WTC11 (cell line): ENCODE results near the gene APOA1. TPM values are rescaled to one million over a fixed set of nuclear protein-coding genes. Genes with fewer than 3 reads are reported as not detected.

Experiments
- ATAC-seq: fragments of 200-7000 bp; cut with Tn5 transposase; 2 replicates; pipeline ENCODE4 v1.10.0; 2021; ENCODE audit warnings: mild to moderate bottlenecking, moderate library complexity
- CTCF ChIA-PET: fragments of 300-600 bp; sonication (Branson Sonifier 250); formaldehyde crosslinking; loops from one replicate; lab custom pipeline; 2021; ENCODE audit warnings: antibody characterized with exemption; lab: Charles Lee
- POLR2A ChIA-PET: fragments of 350-600 bp; sonication (Branson Sonifier 250); formaldehyde crosslinking; loops from one replicate; lab custom pipeline; 2021; ENCODE audit warnings: antibody characterized with exemption; lab: Charles Lee
- DNase-seq: peaks from one replicate; pipeline ENCODE4 v3.0.0; 2021; ENCODE audit warnings: low spot score
- H3K27ac Mint-ChIP-seq: 2 replicates; pipeline ENCODE4 v1.8.0; 2021; ENCODE audit warnings: mixed read lengths
- H3K27me3 Mint-ChIP-seq: 2 replicates; pipeline ENCODE4 v1.8.0; 2021; ENCODE audit warnings: low read depth, mild to moderate bottlenecking, moderate library complexity, mixed read lengths
- H3K36me3 Mint-ChIP-seq: 2 replicates; pipeline ENCODE4 v1.8.0; 2021; ENCODE audit warnings: mixed read lengths
- H3K4me1 Mint-ChIP-seq: 2 replicates; pipeline ENCODE4 v1.8.0; 2022; ENCODE audit warnings: mixed read lengths
- H3K4me3 Mint-ChIP-seq: 2 replicates; pipeline ENCODE4 v1.8.0; 2021; ENCODE audit warnings: mild to moderate bottlenecking, moderate library complexity, mixed read lengths
- H3K9me3 Mint-ChIP-seq: 2 replicates; pipeline ENCODE4 v1.8.0; 2021; ENCODE audit warnings: mixed read lengths
- FOXK1 ChIP-seq: sonication (generic); formaldehyde crosslinking; IDR thresholded peaks from 2 replicates; pipeline ENCODE4 v1.8.0; 2022; ENCODE audit warnings: mild to moderate bottlenecking, moderate library complexity, missing genetic modification reagents
- IRF2 ChIP-seq: sonication (generic); formaldehyde crosslinking; IDR thresholded peaks from 2 replicates; pipeline ENCODE4 v1.8.0; 2022; ENCODE audit warnings: low read depth, missing genetic modification reagents, borderline replicate concordance
- JUN ChIP-seq: sonication (generic); formaldehyde crosslinking; IDR thresholded peaks from 2 replicates; pipeline ENCODE4 v1.8.0; 2023; ENCODE audit warnings: mild to moderate bottlenecking, missing genetic modification reagents
- RELA ChIP-seq: sonication (generic); formaldehyde crosslinking; IDR thresholded peaks from 2 replicates; pipeline ENCODE4 v1.8.1; 2022; ENCODE audit warnings: missing genetic modification reagents, mild to moderate bottlenecking, borderline replicate concordance
- TCF7 ChIP-seq: sonication (generic); formaldehyde crosslinking; IDR thresholded peaks from 2 replicates; pipeline ENCODE4 v1.8.0; 2022; ENCODE audit warnings: mild to moderate bottlenecking, low read depth, missing genetic modification reagents, moderate library complexity
- ZNF121 ChIP-seq: sonication (generic); formaldehyde crosslinking; IDR thresholded peaks from 2 replicates; pipeline ENCODE4 v1.8.0; 2023; ENCODE audit warnings: missing genetic modification reagents
- total RNA-seq: library from RNA; stranded (reverse); gene quantifications from 3 replicates; pipeline ENCODE4 v1.2.3, GENCODE V29; 2021
- TF ChIP-seq, protein P1 (sequence below): sonication (generic); formaldehyde crosslinking; IDR thresholded peaks from 2 replicates; pipeline ENCODE4 v1.8.1; 2023; ENCODE audit warnings: mild to moderate bottlenecking, missing genetic modification reagents, borderline replicate concordance
- TF ChIP-seq, protein P2 (sequence below): sonication (generic); formaldehyde crosslinking; IDR thresholded peaks from 2 replicates; pipeline ENCODE4 v1.8.1; 2022; ENCODE audit warnings: mild to moderate bottlenecking, moderate library complexity, missing genetic modification reagents
- TF ChIP-seq, protein P3 (sequence below): sonication (generic); formaldehyde crosslinking; IDR thresholded peaks from 2 replicates; pipeline ENCODE4 v1.8.0; 2022; ENCODE audit warnings: mild to moderate bottlenecking, missing genetic modification reagents
- TF ChIP-seq, protein P4 (sequence below): sonication (generic); formaldehyde crosslinking; IDR thresholded peaks from 2 replicates; pipeline ENCODE4 v1.8.1; 2023; ENCODE audit warnings: mild to moderate bottlenecking, missing genetic modification reagents, moderate library complexity
- TF ChIP-seq, protein P5 (sequence below): fragments of 200-600 bp; IDR thresholded peaks from 2 replicates; pipeline ENCODE4 v1.8.0; 2022; ENCODE audit warnings: antibody characterized with exemption
- TF ChIP-seq, protein P6 (sequence below): sonication (generic); formaldehyde crosslinking; IDR thresholded peaks from 2 replicates; pipeline ENCODE4 v1.8.1; 2022; ENCODE audit warnings: mild to moderate bottlenecking, missing genetic modification reagents, moderate library complexity, borderline replicate concordance

APOA1 gene
- total RNA-seq, 1 experiment from 2014 or later = 2.1 TPM

DNA sequence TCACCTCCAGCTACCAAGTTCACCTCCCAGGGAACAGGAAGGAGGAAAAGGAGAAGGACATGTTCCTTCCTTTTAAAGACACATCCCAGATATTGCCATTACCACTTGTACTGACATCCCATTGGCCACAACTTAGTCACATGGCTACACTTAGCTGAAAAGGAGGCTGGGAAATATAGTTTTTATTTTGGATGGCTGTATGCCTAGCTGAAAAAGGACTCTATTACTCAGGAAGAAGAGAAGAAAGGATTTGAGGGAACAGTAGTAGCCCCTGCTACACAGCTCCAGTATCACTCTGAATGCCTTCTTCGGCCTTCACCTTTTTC is 43.7 kb downstream of the APOA1 start:
- H3K4me1 Mint-ChIP-seq = peaks cover 12% of the 10 kb centered on the region
- no peaks in the 10 kb centered on the region for H3K36me3 Mint-ChIP-seq
- no peak overlapping the region for H3K4me3 Mint-ChIP-seq
- H3K27ac Mint-ChIP-seq = no peak overlapping the region
- ChIA-PET CTCF (interaction anchor here (1.3 to 8.7 kb wide), 2 partner anchors 42 to 312 kb away, joined by 5 to 358 read pairs; partner anchors contain the start of gene APOA1), POLR2A (no interaction called here)
- ATAC-seq = no peak
- peaks cover 26% of the 10 kb centered on the region for H3K27me3 Mint-ChIP-seq
- DNase-seq = no peak
- no peaks in the 10 kb centered on the region for H3K9me3 Mint-ChIP-seq
- TF ChIP-seq, protein P1, sequence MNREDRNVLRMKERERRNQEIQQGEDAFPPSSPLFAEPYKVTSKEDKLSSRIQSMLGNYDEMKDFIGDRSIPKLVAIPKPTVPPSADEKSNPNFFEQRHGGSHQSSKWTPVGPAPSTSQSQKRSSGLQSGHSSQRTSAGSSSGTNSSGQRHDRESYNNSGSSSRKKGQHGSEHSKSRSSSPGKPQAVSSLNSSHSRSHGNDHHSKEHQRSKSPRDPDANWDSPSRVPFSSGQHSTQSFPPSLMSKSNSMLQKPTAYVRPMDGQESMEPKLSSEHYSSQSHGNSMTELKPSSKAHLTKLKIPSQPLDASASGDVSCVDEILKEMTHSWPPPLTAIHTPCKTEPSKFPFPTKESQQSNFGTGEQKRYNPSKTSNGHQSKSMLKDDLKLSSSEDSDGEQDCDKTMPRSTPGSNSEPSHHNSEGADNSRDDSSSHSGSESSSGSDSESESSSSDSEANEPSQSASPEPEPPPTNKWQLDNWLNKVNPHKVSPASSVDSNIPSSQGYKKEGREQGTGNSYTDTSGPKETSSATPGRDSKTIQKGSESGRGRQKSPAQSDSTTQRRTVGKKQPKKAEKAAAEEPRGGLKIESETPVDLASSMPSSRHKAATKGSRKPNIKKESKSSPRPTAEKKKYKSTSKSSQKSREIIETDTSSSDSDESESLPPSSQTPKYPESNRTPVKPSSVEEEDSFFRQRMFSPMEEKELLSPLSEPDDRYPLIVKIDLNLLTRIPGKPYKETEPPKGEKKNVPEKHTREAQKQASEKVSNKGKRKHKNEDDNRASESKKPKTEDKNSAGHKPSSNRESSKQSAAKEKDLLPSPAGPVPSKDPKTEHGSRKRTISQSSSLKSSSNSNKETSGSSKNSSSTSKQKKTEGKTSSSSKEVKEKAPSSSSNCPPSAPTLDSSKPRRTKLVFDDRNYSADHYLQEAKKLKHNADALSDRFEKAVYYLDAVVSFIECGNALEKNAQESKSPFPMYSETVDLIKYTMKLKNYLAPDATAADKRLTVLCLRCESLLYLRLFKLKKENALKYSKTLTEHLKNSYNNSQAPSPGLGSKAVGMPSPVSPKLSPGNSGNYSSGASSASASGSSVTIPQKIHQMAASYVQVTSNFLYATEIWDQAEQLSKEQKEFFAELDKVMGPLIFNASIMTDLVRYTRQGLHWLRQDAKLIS = no peak
- TF ChIP-seq IRF2 = no peak
- TF ChIP-seq TCF7 = no peak
- TF ChIP-seq, protein P2, sequence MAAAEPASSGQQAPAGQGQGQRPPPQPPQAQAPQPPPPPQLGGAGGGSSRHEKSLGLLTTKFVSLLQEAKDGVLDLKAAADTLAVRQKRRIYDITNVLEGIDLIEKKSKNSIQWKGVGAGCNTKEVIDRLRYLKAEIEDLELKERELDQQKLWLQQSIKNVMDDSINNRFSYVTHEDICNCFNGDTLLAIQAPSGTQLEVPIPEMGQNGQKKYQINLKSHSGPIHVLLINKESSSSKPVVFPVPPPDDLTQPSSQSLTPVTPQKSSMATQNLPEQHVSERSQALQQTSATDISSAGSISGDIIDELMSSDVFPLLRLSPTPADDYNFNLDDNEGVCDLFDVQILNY (CRISPR knock-in tag) = no peak
- TF ChIP-seq, protein P3, sequence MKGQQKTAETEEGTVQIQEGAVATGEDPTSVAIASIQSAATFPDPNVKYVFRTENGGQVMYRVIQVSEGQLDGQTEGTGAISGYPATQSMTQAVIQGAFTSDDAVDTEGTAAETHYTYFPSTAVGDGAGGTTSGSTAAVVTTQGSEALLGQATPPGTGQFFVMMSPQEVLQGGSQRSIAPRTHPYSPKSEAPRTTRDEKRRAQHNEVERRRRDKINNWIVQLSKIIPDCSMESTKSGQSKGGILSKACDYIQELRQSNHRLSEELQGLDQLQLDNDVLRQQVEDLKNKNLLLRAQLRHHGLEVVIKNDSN (CRISPR knock-in tag) = peak; percentile 80
- TF ChIP-seq, protein P4, sequence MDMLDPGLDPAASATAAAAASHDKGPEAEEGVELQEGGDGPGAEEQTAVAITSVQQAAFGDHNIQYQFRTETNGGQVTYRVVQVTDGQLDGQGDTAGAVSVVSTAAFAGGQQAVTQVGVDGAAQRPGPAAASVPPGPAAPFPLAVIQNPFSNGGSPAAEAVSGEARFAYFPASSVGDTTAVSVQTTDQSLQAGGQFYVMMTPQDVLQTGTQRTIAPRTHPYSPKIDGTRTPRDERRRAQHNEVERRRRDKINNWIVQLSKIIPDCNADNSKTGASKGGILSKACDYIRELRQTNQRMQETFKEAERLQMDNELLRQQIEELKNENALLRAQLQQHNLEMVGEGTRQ = peak; percentile 84

DNA sequence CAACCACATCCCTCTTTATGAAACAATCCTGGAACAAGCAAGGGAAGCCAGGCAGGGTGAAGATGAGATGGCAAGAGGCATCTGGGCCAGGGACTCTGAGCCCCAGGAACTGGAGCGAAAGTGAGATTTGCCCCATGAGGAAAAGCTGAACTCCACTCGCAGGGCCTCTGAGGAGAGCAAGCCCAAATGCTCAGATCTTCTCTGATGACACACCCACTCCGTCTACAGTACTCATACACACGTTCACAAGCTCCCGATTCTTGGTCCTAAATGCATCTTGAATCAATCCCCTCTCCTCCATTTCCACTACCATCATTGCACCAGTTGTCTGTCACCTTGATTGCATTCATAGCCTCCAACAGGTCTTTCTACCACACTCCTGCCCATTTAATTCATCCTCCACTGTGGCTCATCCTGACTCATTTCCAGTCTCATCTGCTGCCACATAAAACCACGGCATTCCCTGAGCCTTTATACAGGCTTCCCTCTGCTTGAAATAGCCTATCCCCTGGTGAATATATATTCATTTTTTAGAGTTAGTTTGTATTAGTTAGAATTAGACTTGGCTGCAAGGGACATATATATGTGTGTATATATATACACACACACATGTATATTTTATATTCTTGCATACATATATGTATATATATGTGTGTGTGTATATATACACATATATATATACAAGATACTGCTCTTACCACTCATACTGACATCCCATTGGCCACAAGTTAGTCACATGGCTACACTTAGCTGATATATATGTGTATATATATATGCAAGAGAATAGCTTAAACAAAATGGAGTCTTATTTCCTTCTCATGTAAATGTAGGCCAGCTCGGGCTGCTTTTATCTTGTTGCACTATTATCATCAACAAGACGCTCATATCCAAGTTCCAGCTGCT is 44.3 kb downstream of the APOA1 start:
- Mint-ChIP-seq H3K9me3 (no peaks in the 10 kb centered on the region), H3K27ac (no peak overlapping the region), H3K27me3 (peaks cover 26% of the 10 kb centered on the region), H3K4me1 (peaks cover 17% of the 10 kb centered on the region), H3K4me3 (no peak overlapping the region), H3K36me3 (no peaks in the 10 kb centered on the region)
- CTCF ChIA-PET = interaction anchor here (0.8 to 8.7 kb wide), 3 partner anchors 30 to 313 kb away, joined by 4 to 358 read pairs (median 5); partner anchors contain the start of genes APOA1 and APOA4
- TF ChIP-seq RELA (CRISPR knock-in tag) (no peak), ZNF121 (no peak), JUN (CRISPR knock-in tag) (no peak), FOXK1 (CRISPR knock-in tag) (no peak)
- TF ChIP-seq, protein P5, sequence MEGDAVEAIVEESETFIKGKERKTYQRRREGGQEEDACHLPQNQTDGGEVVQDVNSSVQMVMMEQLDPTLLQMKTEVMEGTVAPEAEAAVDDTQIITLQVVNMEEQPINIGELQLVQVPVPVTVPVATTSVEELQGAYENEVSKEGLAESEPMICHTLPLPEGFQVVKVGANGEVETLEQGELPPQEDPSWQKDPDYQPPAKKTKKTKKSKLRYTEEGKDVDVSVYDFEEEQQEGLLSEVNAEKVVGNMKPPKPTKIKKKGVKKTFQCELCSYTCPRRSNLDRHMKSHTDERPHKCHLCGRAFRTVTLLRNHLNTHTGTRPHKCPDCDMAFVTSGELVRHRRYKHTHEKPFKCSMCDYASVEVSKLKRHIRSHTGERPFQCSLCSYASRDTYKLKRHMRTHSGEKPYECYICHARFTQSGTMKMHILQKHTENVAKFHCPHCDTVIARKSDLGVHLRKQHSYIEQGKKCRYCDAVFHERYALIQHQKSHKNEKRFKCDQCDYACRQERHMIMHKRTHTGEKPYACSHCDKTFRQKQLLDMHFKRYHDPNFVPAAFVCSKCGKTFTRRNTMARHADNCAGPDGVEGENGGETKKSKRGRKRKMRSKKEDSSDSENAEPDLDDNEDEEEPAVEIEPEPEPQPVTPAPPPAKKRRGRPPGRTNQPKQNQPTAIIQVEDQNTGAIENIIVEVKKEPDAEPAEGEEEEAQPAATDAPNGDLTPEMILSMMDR = no peak
- TF ChIP-seq, protein P6, sequence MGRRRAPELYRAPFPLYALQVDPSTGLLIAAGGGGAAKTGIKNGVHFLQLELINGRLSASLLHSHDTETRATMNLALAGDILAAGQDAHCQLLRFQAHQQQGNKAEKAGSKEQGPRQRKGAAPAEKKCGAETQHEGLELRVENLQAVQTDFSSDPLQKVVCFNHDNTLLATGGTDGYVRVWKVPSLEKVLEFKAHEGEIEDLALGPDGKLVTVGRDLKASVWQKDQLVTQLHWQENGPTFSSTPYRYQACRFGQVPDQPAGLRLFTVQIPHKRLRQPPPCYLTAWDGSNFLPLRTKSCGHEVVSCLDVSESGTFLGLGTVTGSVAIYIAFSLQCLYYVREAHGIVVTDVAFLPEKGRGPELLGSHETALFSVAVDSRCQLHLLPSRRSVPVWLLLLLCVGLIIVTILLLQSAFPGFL (CRISPR knock-in tag) = no peak
- ATAC-seq (no peak), DNase-seq (no peak)
- POLR2A ChIA-PET = no interaction called here
